ENCODE results near the gene HNRNPUL2. TPM values are rescaled to one million over a fixed set of nuclear protein-coding genes. Genes with fewer than 3 reads are reported as not detected.

HNRNPUL2 gene
- total RNA-seq, 1 donor from 2014 or later = 45.6 TPM

GRCh38 chr11:62757846-62758788 is 30.9 kb upstream of the HNRNPUL2 start:
- no peak for DNase-seq (ENCODE audit: low spot score)
- TF ChIP-seq CTCF (IDR thresholded peaks at IDR 0.05) = no peak
- H3K27me3 Mint-ChIP-seq (ENCODE audit: low read depth) = no peaks in the 10 kb centered on the region
- H3K36me3 Mint-ChIP-seq (ENCODE audit: low read depth) = no peaks in the 10 kb centered on the region
- H3K4me1 Mint-ChIP-seq (ENCODE audit: low read depth) = peaks cover 25% of the 10 kb centered on the region
- no peak overlapping the region for H3K27ac Mint-ChIP-seq (ENCODE audit: unreplicated experiment)
- no peaks in the 10 kb centered on the region for H3K9me3 Mint-ChIP-seq (ENCODE audit: low read depth)
- no peak overlapping the region for H3K4me3 Mint-ChIP-seq (ENCODE audit: unreplicated experiment)

GRCh38 chr11:62755086-62755615 is 27.9 kb upstream of the HNRNPUL2 start:
- TF ChIP-seq CTCF (IDR thresholded peaks at IDR 0.05) = no peak
- H3K27me3 Mint-ChIP-seq (ENCODE audit: low read depth) = no peaks in the 10 kb centered on the region
- no peaks in the 10 kb centered on the region for H3K9me3 Mint-ChIP-seq (ENCODE audit: low read depth)
- DNase-seq (ENCODE audit: low spot score) = no peak
- no peak overlapping the region for H3K27ac Mint-ChIP-seq (ENCODE audit: unreplicated experiment)
- H3K36me3 Mint-ChIP-seq (ENCODE audit: low read depth) = peaks cover 2% of the 10 kb centered on the region
- peak overlapping the region; percentile 15 for H3K4me3 Mint-ChIP-seq (ENCODE audit: unreplicated experiment)
- H3K4me1 Mint-ChIP-seq (ENCODE audit: low read depth) = peaks cover 15% of the 10 kb centered on the region

- H3K27me3 Mint-ChIP-seq (ENCODE audit: low read depth) = no peaks in the 10 kb centered on the region
- peak within 1 kb of the TSS; percentile 99 for H3K27ac Mint-ChIP-seq (ENCODE audit: unreplicated experiment)
- peak within 1 kb of the TSS; percentile 97 for H3K4me3 Mint-ChIP-seq (ENCODE audit: unreplicated experiment)
Measured at GRCh38 chr11:62753736-62754603, 26.7 kb upstream of the HNRNPUL2 start, which contains the start of gene ZBTB3. TSS of gene ZBTB3 (minus strand) at chr11:62754160. CDS start at chr11:62753664, 496 bp downstream.

GRCh38 chr11:62752994-62753735 is 25.9 kb upstream of the HNRNPUL2 start:
- DNase-seq (ENCODE audit: low spot score) = peak; percentile 81
- no peaks in the 10 kb centered on the region for H3K27me3 Mint-ChIP-seq (ENCODE audit: low read depth)
- peak overlapping the region; percentile 99 for H3K27ac Mint-ChIP-seq (ENCODE audit: unreplicated experiment)
- peak overlapping the region; percentile 97 for H3K4me3 Mint-ChIP-seq (ENCODE audit: unreplicated experiment)
- peaks cover 5% of the 10 kb centered on the region for H3K36me3 Mint-ChIP-seq (ENCODE audit: low read depth)
- TF ChIP-seq CTCF (IDR thresholded peaks at IDR 0.05) = no peak
- peaks cover 26% of the 10 kb centered on the region for H3K4me1 Mint-ChIP-seq (ENCODE audit: low read depth)
- H3K9me3 Mint-ChIP-seq (ENCODE audit: low read depth) = no peaks in the 10 kb centered on the region

More at GRCh38 chr11:62753736-62754603, 26.7 kb upstream of the HNRNPUL2 start, which contains the start of gene ZBTB3:
- Mint-ChIP-seq H3K36me3 (ENCODE audit: low read depth) (peaks cover 4% of the 10 kb centered on the region), H3K9me3 (ENCODE audit: low read depth) (no peaks in the 10 kb centered on the region), H3K4me1 (ENCODE audit: low read depth) (peaks cover 20% of the 10 kb centered on the region)
- DNase-seq (ENCODE audit: low spot score) = peak; percentile 98
- no peak for TF ChIP-seq CTCF (IDR thresholded peaks at IDR 0.05)

All from chondrocyte (in vitro differentiated cells).